T-cell (primary cell): ENCODE measurements around the gene ARL8A. TPM values are rescaled to one million over a fixed set of nuclear protein-coding genes. Genes with fewer than 3 reads are reported as not detected.
"Not testable (repeated sequence)": the region's sequence is repeated elsewhere in the genome, so short reads cannot be mapped to it uniquely, and the experiment has no call there.

ENCODE experiments used
- ATAC-seq, 4 experiments: fragments of 200-7000 bp in 3 of 4; fragments of 150-1000 bp in 1 of 4; cut with Tn5 transposase; replicated peaks in 1 of 4; 1 replicate in 3 of 4; 2 replicates in 1 of 4; pipeline ENCODE4 v1.10.0; 2021; ENCODE audit warnings: moderate library complexity in 3 of 4, mild to moderate bottlenecking in 2 of 4, moderate number of reproducible peaks in 1 of 4
- CTCF ChIA-PET, 2 donors: fragments of 300-600 bp; sonication (Branson Sonifier 250); formaldehyde crosslinking; loops; one replicate each; lab custom pipeline; 2022; ENCODE audit warnings: antibody characterized with exemption in 2 of 2; lab: Charles Lee
- POLR2A ChIA-PET, 2 donors: fragments of 300-600 bp; sonication (Branson Sonifier 250); formaldehyde crosslinking; loops; one replicate each; lab custom pipeline; 2022; ENCODE audit warnings: antibody characterized with exemption in 2 of 2; lab: Charles Lee
- DNase-seq, 35 experiments: peaks; one replicate each; pipeline versions ENCODE4 v3.0.0 to v3.0.0-alpha.2; 2013 to 2023
- H3K27ac ChIP-seq: one replicate; pipeline ENCODE4 v1.5.1; 2013; ENCODE audit warnings: low read length
- H3K27me3 ChIP-seq, 2 experiments: replicated peaks in 1 of 2; 1 replicate in 1 of 2; 2 replicates in 1 of 2; pipeline versions ENCODE4 v1.6.1 to v1.7.0; 2013; ENCODE audit warnings: low read length in 1 of 2, mixed read lengths in 1 of 2; ENCODE audit not compliant: control insufficient read depth in 2 of 2, insufficient read depth in 2 of 2; ENCODE audit errors: extremely low read depth in 1 of 2
- H3K36me3 ChIP-seq, 2 donors: 1 replicate in 1 of 2; 2 replicates in 1 of 2; pipeline versions ENCODE4 v1.6.1 to v1.7.0; 2013; ENCODE audit warnings: low read length in 1 of 2; ENCODE audit not compliant: control insufficient read depth in 2 of 2, insufficient read depth in 1 of 2; ENCODE audit errors: extremely low read depth in 1 of 2
- H3K4me1 ChIP-seq, 2 experiments: 1 replicate in 1 of 2; 2 replicates in 1 of 2; pipeline versions ENCODE4 v1.6.1 to v1.7.0; 2013; ENCODE audit warnings: low read length in 2 of 2, mixed read lengths in 1 of 2; ENCODE audit not compliant: insufficient read depth in 2 of 2, control insufficient read depth in 1 of 2; ENCODE audit errors: extremely low read depth in 1 of 2
- H3K4me3 ChIP-seq, 2 donors: 1 replicate in 1 of 2; 2 replicates in 1 of 2; pipeline versions ENCODE4 v1.5.1 to v1.7.0; 2013; ENCODE audit warnings: mild to moderate bottlenecking in 2 of 2, low read length in 1 of 2, moderate library complexity in 1 of 2; ENCODE audit not compliant: control insufficient read depth in 1 of 2; ENCODE audit errors: extremely low read depth in 1 of 2
- H3K9me3 ChIP-seq: 2 replicates; pipeline ENCODE4 v1.7.0; 2013
- H3K27ac Mint-ChIP-seq, 2 donors: one replicate each; pipeline ENCODE4 v1.8.0; 2020 to 2021; ENCODE audit warnings: mild to moderate bottlenecking in 2 of 2, mixed read lengths in 2 of 2
- H3K27me3 Mint-ChIP-seq, 2 donors: one replicate each; pipeline ENCODE4 v1.8.0; 2021 to 2022; ENCODE audit warnings: mixed read lengths in 2 of 2
- H3K36me3 Mint-ChIP-seq: one replicate; pipeline ENCODE4 v1.8.0; 2021; ENCODE audit warnings: mixed read lengths
- H3K4me1 Mint-ChIP-seq, 3 donors: one replicate each; pipeline ENCODE4 v1.8.0; 2020 to 2022; ENCODE audit warnings: mixed read lengths in 3 of 3, mild to moderate bottlenecking in 1 of 3
- H3K4me3 Mint-ChIP-seq, 3 donors: one replicate each; pipeline ENCODE4 v1.8.0; 2020 to 2022; ENCODE audit warnings: mild to moderate bottlenecking in 3 of 3, mixed read lengths in 3 of 3, moderate library complexity in 3 of 3
- H3K9me3 Mint-ChIP-seq, 3 donors: one replicate each; pipeline ENCODE4 v1.8.0; 2020 to 2022; ENCODE audit warnings: mixed read lengths in 3 of 3
- WGBS: methylation state at CpG from one replicate; pipeline ENCODE4 v1.1.5; 2013; ENCODE audit warnings: missing lambda C conversion rate; ENCODE audit not compliant: insufficient coverage; 5-methylcytosine and 5-hydroxymethylcytosine counted together
- total RNA-seq, 35 experiments: library from RNA in 6 of 35; stranded (reverse) in 6 of 35; fragments of 120-200 nt in 1 of 35; gene quantifications; one replicate each; pipeline versions ENCODE4 v1.2.1 to v1.2.4 and lab custom pipeline; 2013 to 2026

The ARL8A gene
- total RNA-seq, 5 donors from 2014 or later (not counting 1 experiment from before 2014, with no cell fraction given): 37.8 to 70.2 (median 50.9) TPM

- ChIA-PET POLR2A (no interaction called here), CTCF (interaction anchor here in 1 of 2 donors (0.6 kb wide), 1 partner anchor 225 kb away, joined by 4 read pairs; no protein-coding TSS in a partner anchor)
- ATAC-seq (no peak), DNase-seq (no peak)
- H3K27ac ChIP-seq: no peak overlapping the region
- WGBS: 73% methylated on average over 5 of the region's 7 CpGs
- H3K9me3 Mint-ChIP-seq: no peaks in the 10 kb centered on the region
- no peaks in the 10 kb centered on the region for H3K4me1 ChIP-seq
- no peaks in the 10 kb centered on the region for H3K36me3 ChIP-seq
- H3K27me3 Mint-ChIP-seq: peaks cover 12 to 15% of the 10 kb centered on the region in 2 donors
- H3K4me3 Mint-ChIP-seq: no peak overlapping the region
- no peak overlapping the region for H3K27ac Mint-ChIP-seq
- no peak overlapping the region for H3K4me3 ChIP-seq
- no peaks in the 10 kb centered on the region for H3K9me3 ChIP-seq
- H3K4me1 Mint-ChIP-seq: no peaks in the 10 kb centered on the region
- H3K27me3 ChIP-seq: peaks cover 0 to 31% of the 10 kb centered on the region in 2 experiments
- no peaks in the 10 kb centered on the region for H3K36me3 Mint-ChIP-seq
Observed at GRCh38 chr1:202121006-202121405, 23.5 kb downstream of the ARL8A start.

- WGBS: 74% methylated on average over 7 of the region's 10 CpGs
- ChIA-PET CTCF (no interaction called here), POLR2A (no interaction called here)
- H3K9me3 Mint-ChIP-seq: no peaks in the 10 kb centered on the region
- Histone ChIP-seq H3K27me3 (peaks cover 0 to 22% of the 10 kb centered on the region in 2 experiments), H3K9me3 (no peaks in the 10 kb centered on the region), H3K36me3 (no peaks in the 10 kb centered on the region), H3K27ac (no peak overlapping the region), H3K4me3 (no peak overlapping the region), H3K4me1 (no peaks in the 10 kb centered on the region)
- DNase-seq (no peak), ATAC-seq (no peak)
- H3K36me3 Mint-ChIP-seq: no peaks in the 10 kb centered on the region
- no peaks in the 10 kb centered on the region for H3K4me1 Mint-ChIP-seq
- peaks cover 9 to 12% of the 10 kb centered on the region in 2 donors for H3K27me3 Mint-ChIP-seq
- no peak overlapping the region for H3K4me3 Mint-ChIP-seq
- no peak overlapping the region for H3K27ac Mint-ChIP-seq
Observed at GRCh38 chr1:202117898-202118371, 26.6 kb downstream of the ARL8A start.

GRCh38 chr1:202116287-202116686, 28.2 kb downstream of the ARL8A start:
- H3K27ac Mint-ChIP-seq: no peak overlapping the region
- H3K4me1 ChIP-seq: no peaks in the 10 kb centered on the region
- H3K9me3 Mint-ChIP-seq: no peaks in the 10 kb centered on the region
- H3K27ac ChIP-seq: no peak overlapping the region
- H3K4me3 ChIP-seq: no peak overlapping the region
- no peaks in the 10 kb centered on the region for H3K9me3 ChIP-seq
- WGBS: 94% methylated on average over 7 of the region's 8 CpGs
- DNase-seq: no peak
- no peaks in the 10 kb centered on the region for H3K4me1 Mint-ChIP-seq
- H3K27me3 ChIP-seq: peaks cover 0 to 14% of the 10 kb centered on the region in 2 experiments
- peaks cover 2 to 5% of the 10 kb centered on the region in 2 donors for H3K27me3 Mint-ChIP-seq
- CTCF ChIA-PET: no interaction called here
- no peak overlapping the region for H3K4me3 Mint-ChIP-seq
- H3K36me3 Mint-ChIP-seq: no peaks in the 10 kb centered on the region
- POLR2A ChIA-PET: no interaction called here
- ATAC-seq: no peak
- no peaks in the 10 kb centered on the region for H3K36me3 ChIP-seq

- Mint-ChIP-seq H3K9me3 (no peaks in the 10 kb centered on the region), H3K4me3 (no peak overlapping the region), H3K27me3 (peaks cover 0 to 2% of the 10 kb centered on the region in 2 donors), H3K27ac (no peak overlapping the region), H3K4me1 (no peaks in the 10 kb centered on the region), H3K36me3 (no peaks in the 10 kb centered on the region)
- H3K4me1 ChIP-seq: no peaks in the 10 kb centered on the region
- H3K9me3 ChIP-seq: no peaks in the 10 kb centered on the region
- ChIA-PET CTCF (no interaction called here), POLR2A (no interaction called here)
- no peak overlapping the region for H3K27ac ChIP-seq
- no peak for ATAC-seq
- no peaks in the 10 kb centered on the region for H3K36me3 ChIP-seq
- no peak for DNase-seq
- 50% methylated on average over 1 of the region's 2 CpGs for WGBS
- H3K4me3 ChIP-seq: no peak overlapping the region
- peaks cover 0 to 5% of the 10 kb centered on the region in 2 experiments for H3K27me3 ChIP-seq
Observed at GRCh38 chr1:202113690-202114300, 30.7 kb downstream of the ARL8A start.

GRCh38 chr1:202112859-202113689, 31.5 kb downstream of the ARL8A start:
- no peaks in the 10 kb centered on the region for H3K36me3 ChIP-seq
- Mint-ChIP-seq H3K4me3 (no peak overlapping the region), H3K4me1 (no peaks in the 10 kb centered on the region), H3K9me3 (no peaks in the 10 kb centered on the region), H3K27ac (no peak overlapping the region), H3K36me3 (no peaks in the 10 kb centered on the region), H3K27me3 (peaks cover 0 to 2% of the 10 kb centered on the region in 2 donors)
- H3K4me1 ChIP-seq: no peaks in the 10 kb centered on the region
- peaks cover 0 to 3% of the 10 kb centered on the region in 2 experiments for H3K27me3 ChIP-seq
- no peak overlapping the region for H3K27ac ChIP-seq
- POLR2A ChIA-PET: no interaction called here
- ATAC-seq (no peak), DNase-seq (no peak)
- H3K9me3 ChIP-seq: no peaks in the 10 kb centered on the region
- CTCF ChIA-PET: interaction anchor here in 1 of 2 donors (0.6 kb wide), 1 partner anchor 69 kb away, joined by 3 read pairs; no protein-coding TSS in a partner anchor
- no peak overlapping the region for H3K4me3 ChIP-seq
- WGBS: 20% methylated on average over 1 of the region's 5 CpGs

GRCh38 chr1:202111589-202111988, 32.9 kb downstream of the ARL8A start:
- H3K9me3 ChIP-seq, H3K4me1 ChIP-seq, POLR2A ChIA-PET, CTCF ChIA-PET, H3K27me3 ChIP-seq, H3K4me3 Mint-ChIP-seq, H3K27ac Mint-ChIP-seq, H3K36me3 ChIP-seq, H3K4me1 Mint-ChIP-seq, H3K4me3 ChIP-seq, DNase-seq, H3K36me3 Mint-ChIP-seq, H3K27ac ChIP-seq, ATAC-seq, H3K9me3 Mint-ChIP-seq, H3K27me3 Mint-ChIP-seq: not testable (repeated sequence)
- WGBS: 85% methylated on average over 3 of the region's 7 CpGs
